ENCODE data around the gene MRTO4.

- TF ChIP-seq CTCF (IDR thresholded peaks at IDR 0.05; ENCODE audit: borderline replicate concordance, extremely low read depth, low read length, poor library complexity, severe bottlenecking), result no peak
- no peak for TF ChIP-seq EZH2 (IDR thresholded peaks at IDR 0.05; ENCODE audit: borderline replicate concordance, low read depth, low read length, severe bottlenecking)
Observed at GRCh38 chr1:19284881-19285280, 33.3 kb downstream of the MRTO4 start.

All from DND-41 (cell line).